Mammary epithelial cell (primary cell): ENCODE results near the gene TBC1D16.

ENCODE experiments used
- EZH2 ChIP-seq: IDR thresholded peaks from 2 replicates; pipeline ENCODE4 v1.6.1; 2012; ENCODE audit warnings: low read length, inconsistent platforms, borderline replicate concordance
- TF ChIP-seq, protein P1 (sequence below), 2 donors: IDR thresholded peaks in 1 of 2; conservative IDR thresholded peaks in 1 of 2; 2 replicates each; pipeline ENCODE4 v1.5.1; 2011 to 2012; ENCODE audit warnings: inconsistent platforms in 2 of 2, low read length in 2 of 2, mild to moderate bottlenecking in 2 of 2, control low read depth in 1 of 2, low read depth in 1 of 2; ENCODE audit not compliant: insufficient read depth in 1 of 2; ENCODE audit errors: extremely low read depth in 1 of 2

DNA sequence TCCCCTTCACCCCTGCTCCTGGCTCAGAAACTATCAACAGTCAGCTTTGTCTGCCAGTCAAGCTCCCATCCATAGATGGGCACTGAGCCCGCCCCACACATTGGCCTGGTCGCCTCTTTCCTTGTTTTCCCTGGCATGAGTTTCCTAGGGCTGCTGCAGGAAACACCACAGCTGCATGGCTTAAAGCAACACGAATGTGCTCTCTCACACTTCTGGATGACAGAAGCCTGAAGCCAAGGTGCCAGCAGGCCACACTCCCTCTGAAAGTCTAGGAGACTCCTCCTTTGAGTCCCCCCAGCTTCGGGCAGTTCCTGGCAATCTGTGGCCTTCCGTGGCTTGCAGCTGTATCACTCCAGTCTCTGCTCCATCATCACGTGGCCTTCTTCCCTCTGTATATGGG, 69.9 kb downstream of the TBC1D16 start:
- TF ChIP-seq, protein P1, sequence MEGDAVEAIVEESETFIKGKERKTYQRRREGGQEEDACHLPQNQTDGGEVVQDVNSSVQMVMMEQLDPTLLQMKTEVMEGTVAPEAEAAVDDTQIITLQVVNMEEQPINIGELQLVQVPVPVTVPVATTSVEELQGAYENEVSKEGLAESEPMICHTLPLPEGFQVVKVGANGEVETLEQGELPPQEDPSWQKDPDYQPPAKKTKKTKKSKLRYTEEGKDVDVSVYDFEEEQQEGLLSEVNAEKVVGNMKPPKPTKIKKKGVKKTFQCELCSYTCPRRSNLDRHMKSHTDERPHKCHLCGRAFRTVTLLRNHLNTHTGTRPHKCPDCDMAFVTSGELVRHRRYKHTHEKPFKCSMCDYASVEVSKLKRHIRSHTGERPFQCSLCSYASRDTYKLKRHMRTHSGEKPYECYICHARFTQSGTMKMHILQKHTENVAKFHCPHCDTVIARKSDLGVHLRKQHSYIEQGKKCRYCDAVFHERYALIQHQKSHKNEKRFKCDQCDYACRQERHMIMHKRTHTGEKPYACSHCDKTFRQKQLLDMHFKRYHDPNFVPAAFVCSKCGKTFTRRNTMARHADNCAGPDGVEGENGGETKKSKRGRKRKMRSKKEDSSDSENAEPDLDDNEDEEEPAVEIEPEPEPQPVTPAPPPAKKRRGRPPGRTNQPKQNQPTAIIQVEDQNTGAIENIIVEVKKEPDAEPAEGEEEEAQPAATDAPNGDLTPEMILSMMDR (conservative IDR thresholded peaks at IDR 0.05 in 1 of 2, IDR thresholded peaks at IDR 0.05 in 1 of 2; ENCODE audit: extremely low read depth in 1 of 2, insufficient read depth in 1 of 2, low read depth in 1 of 2, low read length in 2 of 2) = no peak
- no peak for TF ChIP-seq EZH2
